ENCODE measurements around the gene RPS6KL1.

The RPS6KL1 gene

DNA sequence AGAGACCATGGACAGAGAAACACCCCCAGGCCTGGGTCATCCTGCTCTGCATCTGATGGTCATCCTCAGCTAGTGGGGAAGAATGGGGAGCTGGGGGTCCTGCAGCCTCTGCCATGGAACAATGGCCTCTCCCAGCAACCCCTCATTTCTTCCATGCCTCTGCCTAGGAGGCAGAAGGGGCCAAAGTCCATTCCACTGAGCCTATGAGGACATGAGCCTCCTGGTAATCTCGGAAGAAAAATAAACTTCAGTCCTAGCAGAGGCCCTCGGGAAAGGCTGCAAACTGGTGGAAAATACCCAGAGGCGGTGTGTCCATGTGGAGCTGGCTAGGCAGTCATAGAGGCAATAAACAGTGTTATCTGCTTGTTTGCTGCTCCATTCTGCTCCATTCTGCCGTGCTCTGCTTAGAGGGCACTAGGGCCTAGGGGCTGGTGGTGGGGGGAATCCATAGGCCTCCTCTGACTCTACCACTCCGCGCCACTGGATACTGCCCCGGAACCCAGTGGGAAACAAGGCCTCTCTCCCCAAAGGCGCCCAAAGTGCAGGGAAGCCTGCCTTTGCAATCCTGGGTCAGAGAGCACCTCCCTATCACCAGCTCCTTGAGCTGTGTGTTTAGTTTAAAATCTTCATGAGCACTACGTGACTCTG is 27.9 kb upstream of the RPS6KL1 start:
- no peak overlapping the region for H3K27ac ChIP-seq
- no peak overlapping the region for H3K9ac ChIP-seq
- no peaks in the 10 kb centered on the region for H3K27me3 ChIP-seq (ENCODE audit: insufficient read depth, low read depth)
- H3K4me1 ChIP-seq (ENCODE audit: low read depth, poor library complexity, severe bottlenecking), result no peaks in the 10 kb centered on the region
- H2AFZ ChIP-seq (ENCODE audit: low read depth), result no peak overlapping the region
- no peaks in the 10 kb centered on the region for H4K20me1 ChIP-seq (ENCODE audit: insufficient read depth)
- TF ChIP-seq, protein P1, sequence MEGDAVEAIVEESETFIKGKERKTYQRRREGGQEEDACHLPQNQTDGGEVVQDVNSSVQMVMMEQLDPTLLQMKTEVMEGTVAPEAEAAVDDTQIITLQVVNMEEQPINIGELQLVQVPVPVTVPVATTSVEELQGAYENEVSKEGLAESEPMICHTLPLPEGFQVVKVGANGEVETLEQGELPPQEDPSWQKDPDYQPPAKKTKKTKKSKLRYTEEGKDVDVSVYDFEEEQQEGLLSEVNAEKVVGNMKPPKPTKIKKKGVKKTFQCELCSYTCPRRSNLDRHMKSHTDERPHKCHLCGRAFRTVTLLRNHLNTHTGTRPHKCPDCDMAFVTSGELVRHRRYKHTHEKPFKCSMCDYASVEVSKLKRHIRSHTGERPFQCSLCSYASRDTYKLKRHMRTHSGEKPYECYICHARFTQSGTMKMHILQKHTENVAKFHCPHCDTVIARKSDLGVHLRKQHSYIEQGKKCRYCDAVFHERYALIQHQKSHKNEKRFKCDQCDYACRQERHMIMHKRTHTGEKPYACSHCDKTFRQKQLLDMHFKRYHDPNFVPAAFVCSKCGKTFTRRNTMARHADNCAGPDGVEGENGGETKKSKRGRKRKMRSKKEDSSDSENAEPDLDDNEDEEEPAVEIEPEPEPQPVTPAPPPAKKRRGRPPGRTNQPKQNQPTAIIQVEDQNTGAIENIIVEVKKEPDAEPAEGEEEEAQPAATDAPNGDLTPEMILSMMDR (conservative IDR thresholded peaks at IDR 0.05; ENCODE audit: low read depth, low read length), result no peak
- no peak overlapping the region for H3K4me2 ChIP-seq
- no peak overlapping the region for H3K4me3 ChIP-seq (IDR thresholded peaks at IDR 0.05; ENCODE audit: insufficient read depth, low read depth, low read length)
- no peaks in the 10 kb centered on the region for H3K79me2 ChIP-seq (ENCODE audit: insufficient read depth, low read depth)
- no peaks in the 10 kb centered on the region for H3K36me3 ChIP-seq (ENCODE audit: insufficient read depth)

GRCh38 chr14:74949859-74950573 is 27.0 kb upstream of the RPS6KL1 start:
- Histone ChIP-seq H2AFZ (ENCODE audit: low read depth) (no peak overlapping the region), H3K27ac (no peak overlapping the region), H3K36me3 (ENCODE audit: insufficient read depth) (no peaks in the 10 kb centered on the region), H3K9ac (no peak overlapping the region), H3K27me3 (ENCODE audit: insufficient read depth, low read depth) (no peaks in the 10 kb centered on the region), H3K4me1 (ENCODE audit: low read depth, poor library complexity, severe bottlenecking) (no peaks in the 10 kb centered on the region), H4K20me1 (ENCODE audit: insufficient read depth) (no peaks in the 10 kb centered on the region), H3K4me3 (IDR thresholded peaks at IDR 0.05; ENCODE audit: insufficient read depth, low read depth, low read length) (no peak overlapping the region), H3K4me2 (no peak overlapping the region), H3K79me2 (ENCODE audit: insufficient read depth, low read depth) (no peaks in the 10 kb centered on the region)
- TF ChIP-seq, protein P1 (conservative IDR thresholded peaks at IDR 0.05; ENCODE audit: low read depth, low read length), result no peak

DNA sequence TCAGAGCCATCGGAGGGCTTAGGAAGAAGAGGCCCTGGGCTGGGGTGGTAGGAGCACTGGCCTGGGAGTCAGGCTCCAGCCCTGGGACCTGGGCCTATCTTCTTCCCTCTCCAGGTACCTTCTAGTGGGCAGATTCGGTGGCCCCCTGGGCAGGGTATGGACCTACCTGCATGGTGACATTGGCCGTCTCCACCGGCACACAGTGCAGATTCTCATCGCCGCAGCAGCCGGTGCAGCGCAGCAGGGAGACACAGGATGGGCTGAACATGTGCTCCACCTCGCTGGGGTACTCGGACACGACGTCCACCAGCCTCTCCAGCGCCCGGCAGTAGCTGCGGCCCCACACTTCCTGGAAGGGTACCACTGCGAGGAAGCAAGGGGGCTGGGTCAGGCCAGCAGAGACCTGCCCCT is 26.1 kb upstream of the RPS6KL1 start:
- H4K20me1 ChIP-seq (ENCODE audit: insufficient read depth), result no peaks in the 10 kb centered on the region
- no peak overlapping the region for H3K4me2 ChIP-seq
- TF ChIP-seq, protein P1 (conservative IDR thresholded peaks at IDR 0.05; ENCODE audit: low read depth, low read length), result no peak
- no peaks in the 10 kb centered on the region for H3K36me3 ChIP-seq (ENCODE audit: insufficient read depth)
- H3K27ac ChIP-seq, result no peak overlapping the region
- no peaks in the 10 kb centered on the region for H3K27me3 ChIP-seq (ENCODE audit: insufficient read depth, low read depth)
- no peaks in the 10 kb centered on the region for H3K4me1 ChIP-seq (ENCODE audit: low read depth, poor library complexity, severe bottlenecking)
- no peak overlapping the region for H2AFZ ChIP-seq (ENCODE audit: low read depth)
- H3K9ac ChIP-seq, result no peak overlapping the region
- H3K4me3 ChIP-seq (IDR thresholded peaks at IDR 0.05; ENCODE audit: insufficient read depth, low read depth, low read length), result no peak overlapping the region
- H3K79me2 ChIP-seq (ENCODE audit: insufficient read depth, low read depth), result no peaks in the 10 kb centered on the region

GRCh38 chr14:74948228-74949175 is 25.4 kb upstream of the RPS6KL1 start:
- Histone ChIP-seq H3K36me3 (ENCODE audit: insufficient read depth) (no peaks in the 10 kb centered on the region), H4K20me1 (ENCODE audit: insufficient read depth) (no peaks in the 10 kb centered on the region), H3K4me1 (ENCODE audit: low read depth, poor library complexity, severe bottlenecking) (no peaks in the 10 kb centered on the region)

More at GRCh38 chr14:74948228-74949175, 25.4 kb upstream of the RPS6KL1 start:
- Histone ChIP-seq H3K27me3 (ENCODE audit: insufficient read depth, low read depth) (no peaks in the 10 kb centered on the region), H3K4me2 (no peak overlapping the region), H3K9ac (no peak overlapping the region), H3K4me3 (IDR thresholded peaks at IDR 0.05; ENCODE audit: insufficient read depth, low read depth, low read length) (no peak overlapping the region), H3K27ac (no peak overlapping the region), H3K79me2 (ENCODE audit: insufficient read depth, low read depth) (no peaks in the 10 kb centered on the region), H2AFZ (ENCODE audit: low read depth) (no peak overlapping the region)
- TF ChIP-seq, protein P1 (conservative IDR thresholded peaks at IDR 0.05; ENCODE audit: low read depth, low read length), result no peak
